Bronchial epithelial cell (primary cell): Measurements from ENCODE around the gene PLEKHG2. TPM values are rescaled to one million over a fixed set of nuclear protein-coding genes. Genes with fewer than 3 reads are reported as not detected.

Source experiments
- DNase-seq: peaks from one replicate; pipeline ENCODE4 v3.0.0-alpha.2; 2010; ENCODE audit warnings: low read depth
- FAIRE-seq: peaks from 2 replicates; lab custom pipeline; 2011; peaks lifted over from hg19 to GRCh38; lab: Jason Lieb, UNC
- H3K27me3 ChIP-seq: 2 replicates; pipeline ENCODE4 v1.5.1; 2011; ENCODE audit warnings: low read length; ENCODE audit not compliant: control insufficient read depth, insufficient read depth
- H3K36me3 ChIP-seq: 2 replicates; pipeline ENCODE4 v1.5.1; 2011; ENCODE audit warnings: low read length; ENCODE audit not compliant: control insufficient read depth, insufficient read depth
- H3K4me3 ChIP-seq: 2 replicates; pipeline ENCODE4 v1.5.1; 2011; ENCODE audit warnings: mild to moderate bottlenecking, low read depth, low read length, control low read depth
- total RNA-seq: library from RNA; depleted of rRNA; stranded (reverse); fragments of >200 nt; gene quantifications from 2 replicates; pipeline ENCODE4 v1.2.1, GENCODE V29; 2014
- TF ChIP-seq, protein P1 (sequence below): IDR thresholded peaks from 2 replicates; pipeline ENCODE4 v1.5.1; 2011; ENCODE audit warnings: mild to moderate bottlenecking, moderate library complexity, low read length, control low read depth, inconsistent platforms; ENCODE audit not compliant: insufficient read depth, severe bottlenecking

Gene PLEKHG2
- total RNA-seq, 1 donor from 2014 or later = 5.3 TPM

DNA sequence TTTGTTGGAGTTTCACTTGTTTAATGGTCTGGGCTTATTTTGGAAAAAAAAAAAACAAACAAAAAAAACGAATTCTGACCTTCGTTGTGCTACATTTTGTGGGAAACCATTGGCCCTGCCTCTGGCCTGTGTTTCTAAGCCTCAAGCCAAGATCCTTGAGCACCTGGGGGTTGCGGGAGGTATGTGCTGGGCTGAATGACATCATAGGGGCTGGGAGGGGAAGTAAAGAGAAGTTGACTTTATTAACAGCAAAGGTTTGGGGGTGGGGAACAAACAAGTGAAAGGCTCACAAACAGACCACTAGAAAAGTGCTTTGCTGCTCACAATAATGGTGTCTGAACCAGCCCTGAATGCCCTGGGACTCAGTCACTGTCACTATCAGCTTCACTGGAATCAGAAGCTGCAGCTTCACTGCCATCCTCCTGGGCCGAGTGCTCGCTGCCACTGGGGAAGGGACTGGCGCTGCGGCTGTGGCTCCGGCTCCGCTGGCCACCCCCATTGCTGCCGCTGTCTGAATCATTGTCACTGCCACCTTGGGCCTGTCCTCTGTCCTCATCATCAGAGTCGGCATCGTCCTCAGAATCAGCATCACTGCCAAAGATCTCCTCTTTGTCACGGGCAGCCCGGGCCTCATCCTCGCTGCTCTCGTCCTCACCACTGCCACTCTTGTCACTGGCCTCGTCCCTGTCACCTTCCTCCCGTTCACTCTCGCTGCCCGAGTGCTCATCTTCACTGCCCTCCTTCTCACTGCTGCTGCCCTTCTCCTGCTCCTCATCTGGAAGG lies 26.6 kb upstream of the PLEKHG2 start:
- FAIRE-seq (no peak), DNase-seq (no peak)
- Histone ChIP-seq H3K27me3 (no peaks in the 10 kb centered on the region), H3K4me3 (no peak overlapping the region), H3K36me3 (peaks cover 43% of the 10 kb centered on the region)
- TF ChIP-seq, protein P1, sequence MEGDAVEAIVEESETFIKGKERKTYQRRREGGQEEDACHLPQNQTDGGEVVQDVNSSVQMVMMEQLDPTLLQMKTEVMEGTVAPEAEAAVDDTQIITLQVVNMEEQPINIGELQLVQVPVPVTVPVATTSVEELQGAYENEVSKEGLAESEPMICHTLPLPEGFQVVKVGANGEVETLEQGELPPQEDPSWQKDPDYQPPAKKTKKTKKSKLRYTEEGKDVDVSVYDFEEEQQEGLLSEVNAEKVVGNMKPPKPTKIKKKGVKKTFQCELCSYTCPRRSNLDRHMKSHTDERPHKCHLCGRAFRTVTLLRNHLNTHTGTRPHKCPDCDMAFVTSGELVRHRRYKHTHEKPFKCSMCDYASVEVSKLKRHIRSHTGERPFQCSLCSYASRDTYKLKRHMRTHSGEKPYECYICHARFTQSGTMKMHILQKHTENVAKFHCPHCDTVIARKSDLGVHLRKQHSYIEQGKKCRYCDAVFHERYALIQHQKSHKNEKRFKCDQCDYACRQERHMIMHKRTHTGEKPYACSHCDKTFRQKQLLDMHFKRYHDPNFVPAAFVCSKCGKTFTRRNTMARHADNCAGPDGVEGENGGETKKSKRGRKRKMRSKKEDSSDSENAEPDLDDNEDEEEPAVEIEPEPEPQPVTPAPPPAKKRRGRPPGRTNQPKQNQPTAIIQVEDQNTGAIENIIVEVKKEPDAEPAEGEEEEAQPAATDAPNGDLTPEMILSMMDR = no peak

DNA sequence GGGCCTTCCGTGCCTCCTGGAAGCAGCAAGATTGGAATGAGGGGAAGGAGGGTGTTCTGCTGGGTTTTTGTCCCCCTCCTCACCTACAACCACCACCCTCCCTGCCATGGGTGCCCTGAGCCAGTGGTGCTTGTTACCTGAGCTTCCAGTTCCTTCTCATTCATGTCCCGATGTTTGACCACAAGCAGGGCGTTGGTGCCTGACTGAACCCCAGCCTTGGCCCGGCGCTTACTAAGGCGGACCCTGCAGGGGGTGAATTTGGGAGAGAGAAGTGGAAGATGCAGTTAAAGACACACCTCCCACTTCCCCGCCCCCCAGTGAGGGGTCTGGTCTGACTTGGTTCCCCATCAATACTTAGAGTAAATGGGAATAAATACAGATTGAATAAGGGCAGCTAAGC lies 25.9 kb upstream of the PLEKHG2 start:
- H3K36me3 ChIP-seq = peaks cover 41% of the 10 kb centered on the region
- H3K27me3 ChIP-seq = no peaks in the 10 kb centered on the region
- no peak overlapping the region for H3K4me3 ChIP-seq
- DNase-seq (no peak), FAIRE-seq (no peak)
- TF ChIP-seq, protein P1 = no peak

DNA sequence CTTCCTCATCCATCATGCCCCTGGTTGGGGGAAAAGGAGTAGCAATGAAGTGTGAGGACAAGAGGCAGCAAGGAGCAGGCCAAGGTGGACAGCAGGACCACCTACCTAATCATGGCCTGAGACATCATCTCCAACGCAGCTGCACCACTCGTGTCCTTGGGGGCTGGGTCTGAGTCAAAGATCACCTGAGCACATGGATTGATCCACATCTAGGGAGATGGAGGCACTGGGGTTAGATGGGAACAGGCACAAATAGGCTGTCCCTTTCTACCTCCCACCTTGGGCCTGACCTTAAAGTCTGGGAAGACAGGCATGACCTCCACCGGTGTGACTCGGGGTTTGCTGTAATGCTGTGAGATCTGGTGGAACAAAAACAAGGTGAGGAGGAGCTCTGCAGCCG lies 23.8 kb upstream of the PLEKHG2 start:
- H3K4me3 ChIP-seq = no peak overlapping the region
- TF ChIP-seq, protein P1 = no peak
- H3K36me3 ChIP-seq = peaks cover 35% of the 10 kb centered on the region
- no peaks in the 10 kb centered on the region for H3K27me3 ChIP-seq
- FAIRE-seq = peak; percentile 7
- no peak for DNase-seq

DNA sequence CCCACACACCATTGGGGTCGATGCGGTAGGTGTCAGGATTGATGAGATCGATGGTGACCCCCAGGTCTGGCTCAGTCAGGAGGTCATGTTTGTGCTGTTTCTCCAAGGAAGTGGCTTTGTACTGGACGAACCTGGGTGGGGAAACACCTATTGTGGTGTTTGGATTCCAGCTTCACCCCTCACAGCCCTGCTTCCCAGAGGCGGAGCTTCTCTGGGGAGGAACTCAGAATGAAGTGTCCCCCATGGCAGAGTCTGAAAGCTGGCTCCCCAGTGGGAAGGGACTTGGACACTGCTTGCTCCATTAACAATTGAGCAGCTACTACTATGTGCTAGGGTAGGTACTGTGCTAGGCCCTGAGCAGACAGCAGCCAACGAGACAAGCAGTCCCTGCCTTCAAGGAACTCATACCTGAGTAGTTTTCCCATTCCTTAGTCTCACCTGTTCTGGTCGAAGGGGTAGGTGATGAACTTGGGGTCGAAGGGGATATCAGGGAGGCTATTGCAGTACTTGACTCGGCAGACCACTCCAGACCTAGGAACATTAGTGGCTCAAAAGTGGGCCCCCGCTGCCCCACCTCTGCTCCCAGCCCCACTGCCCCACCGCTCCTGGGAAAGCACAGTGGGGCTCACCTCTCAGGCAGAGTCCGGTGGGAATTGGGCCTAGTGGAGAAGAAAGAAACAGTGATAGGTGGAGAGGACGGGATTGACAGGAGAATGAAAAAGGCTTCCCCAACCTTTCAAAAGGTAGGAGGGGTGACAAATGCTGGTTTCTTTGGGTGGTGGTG lies 22.6 kb upstream of the PLEKHG2 start:
- no peak for DNase-seq
- Histone ChIP-seq H3K36me3 (peaks cover 33% of the 10 kb centered on the region), H3K27me3 (no peaks in the 10 kb centered on the region), H3K4me3 (peak overlapping the region; percentile 81)
- TF ChIP-seq, protein P1 = no peak
- FAIRE-seq = no peak

DNA sequence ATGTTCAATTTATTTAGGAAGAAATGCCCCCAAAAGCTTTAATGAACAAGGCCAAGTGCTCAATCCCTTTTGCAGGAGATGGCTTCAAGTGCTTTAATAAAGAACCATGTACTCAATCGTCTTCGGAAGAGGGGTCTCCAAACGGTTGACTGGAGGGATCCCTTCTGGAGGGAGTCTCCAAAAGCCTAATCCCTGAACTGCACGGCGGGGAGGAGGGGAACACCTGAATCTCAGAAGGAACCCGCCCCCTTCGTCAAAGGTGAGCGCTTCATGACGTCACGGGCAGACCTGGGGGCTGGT lies 22.1 kb upstream of the PLEKHG2 start:
- Histone ChIP-seq H3K36me3 (peaks cover 32% of the 10 kb centered on the region), H3K4me3 (peak overlapping the region; percentile 81), H3K27me3 (no peaks in the 10 kb centered on the region)
- no peak for FAIRE-seq
- peak; percentile 72 for DNase-seq
- TF ChIP-seq, protein P1 = no peak
